HepG2 (cell line): ENCODE results near the gene ZP2.

ENCODE experiments used
- DPF2 ChIP-seq: sonication (generic); formaldehyde crosslinking; IDR thresholded peaks from 2 replicates; pipeline ENCODE4 v1.4.0; 2020; ENCODE audit warnings: mild to moderate bottlenecking, low read depth, missing genetic modification reagents, borderline replicate concordance
- NBN ChIP-seq: fragments of 450-650 bp; conservative IDR thresholded peaks from 2 replicates; pipeline ENCODE4 v1.6.1; 2017
- POLR2A ChIP-seq, 2 experiments: IDR thresholded peaks; 2 replicates each; pipeline ENCODE4 v1.6.1; 2011; ENCODE audit warnings: low read depth in 2 of 2, low read length in 2 of 2, mild to moderate bottlenecking in 1 of 2, moderate library complexity in 1 of 2; ENCODE audit not compliant: insufficient read depth in 1 of 2
- TCF7L2 ChIP-seq: IDR thresholded peaks from 2 replicates; pipeline ENCODE4 v1.6.1; 2011; ENCODE audit warnings: mild to moderate bottlenecking, low read depth, low read length, moderate library complexity
- TF ChIP-seq, protein P1 (sequence below): sonication (generic); formaldehyde crosslinking; IDR thresholded peaks from 2 replicates; pipeline ENCODE4 v1.5.0; 2020; ENCODE audit warnings: mild to moderate bottlenecking, missing genetic modification reagents, moderate library complexity
- TF ChIP-seq, protein P2 (sequence below): sonication (generic); formaldehyde crosslinking; conservative IDR thresholded peaks from 2 replicates; pipeline ENCODE4 v1.4.0; 2020; ENCODE audit warnings: missing genetic modification reagents

DNA sequence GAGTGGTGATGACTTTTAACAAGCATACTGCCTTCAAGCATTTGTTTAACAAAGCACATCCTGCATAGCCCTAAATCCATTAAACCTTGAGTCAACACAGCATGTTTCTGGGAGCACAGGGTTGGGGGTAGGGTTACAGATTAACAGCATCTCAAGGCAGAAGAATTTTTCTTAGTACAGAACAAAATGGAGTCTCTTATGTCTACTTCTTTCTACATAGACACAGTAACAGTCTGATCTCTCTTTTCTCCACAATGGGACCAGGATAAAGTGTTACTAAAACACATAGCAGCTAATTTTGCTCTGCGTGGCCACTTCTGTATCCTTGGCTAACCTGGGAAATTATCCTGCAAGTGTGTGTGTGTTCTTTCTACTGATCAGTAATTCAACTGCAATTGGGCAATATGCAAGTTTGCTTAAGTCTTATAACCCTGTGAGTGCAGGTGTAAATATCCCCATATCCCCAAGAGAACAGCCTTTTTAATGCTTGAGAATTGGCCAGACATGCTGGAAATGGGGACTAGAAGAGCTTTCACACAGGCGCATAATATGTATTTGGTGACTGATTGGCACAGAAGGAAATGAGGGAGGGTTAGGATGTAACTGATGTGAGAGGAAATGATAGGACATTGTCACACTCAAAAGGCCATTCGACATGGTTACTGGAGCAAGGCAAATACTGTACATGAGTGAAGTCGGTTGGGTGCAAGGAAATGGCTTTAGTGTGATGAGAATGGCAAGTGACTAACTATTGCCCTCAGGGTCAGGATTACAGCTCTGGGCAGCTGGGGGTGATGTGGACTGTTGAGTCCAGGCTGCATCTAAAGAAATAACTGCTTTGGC is 11.3 kb upstream of the ZP2 start:
- TF ChIP-seq DPF2 (no peak), NBN (no peak), TCF7L2 (no peak), POLR2A (IDR thresholded peaks at IDR 0.05; ENCODE audit: insufficient read depth in 1 of 2, low read depth in 2 of 2, low read length in 2 of 2) (no peak)
- TF ChIP-seq, protein P1, sequence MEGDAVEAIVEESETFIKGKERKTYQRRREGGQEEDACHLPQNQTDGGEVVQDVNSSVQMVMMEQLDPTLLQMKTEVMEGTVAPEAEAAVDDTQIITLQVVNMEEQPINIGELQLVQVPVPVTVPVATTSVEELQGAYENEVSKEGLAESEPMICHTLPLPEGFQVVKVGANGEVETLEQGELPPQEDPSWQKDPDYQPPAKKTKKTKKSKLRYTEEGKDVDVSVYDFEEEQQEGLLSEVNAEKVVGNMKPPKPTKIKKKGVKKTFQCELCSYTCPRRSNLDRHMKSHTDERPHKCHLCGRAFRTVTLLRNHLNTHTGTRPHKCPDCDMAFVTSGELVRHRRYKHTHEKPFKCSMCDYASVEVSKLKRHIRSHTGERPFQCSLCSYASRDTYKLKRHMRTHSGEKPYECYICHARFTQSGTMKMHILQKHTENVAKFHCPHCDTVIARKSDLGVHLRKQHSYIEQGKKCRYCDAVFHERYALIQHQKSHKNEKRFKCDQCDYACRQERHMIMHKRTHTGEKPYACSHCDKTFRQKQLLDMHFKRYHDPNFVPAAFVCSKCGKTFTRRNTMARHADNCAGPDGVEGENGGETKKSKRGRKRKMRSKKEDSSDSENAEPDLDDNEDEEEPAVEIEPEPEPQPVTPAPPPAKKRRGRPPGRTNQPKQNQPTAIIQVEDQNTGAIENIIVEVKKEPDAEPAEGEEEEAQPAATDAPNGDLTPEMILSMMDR (CRISPR knock-in tag) = no peak
- TF ChIP-seq, protein P2, sequence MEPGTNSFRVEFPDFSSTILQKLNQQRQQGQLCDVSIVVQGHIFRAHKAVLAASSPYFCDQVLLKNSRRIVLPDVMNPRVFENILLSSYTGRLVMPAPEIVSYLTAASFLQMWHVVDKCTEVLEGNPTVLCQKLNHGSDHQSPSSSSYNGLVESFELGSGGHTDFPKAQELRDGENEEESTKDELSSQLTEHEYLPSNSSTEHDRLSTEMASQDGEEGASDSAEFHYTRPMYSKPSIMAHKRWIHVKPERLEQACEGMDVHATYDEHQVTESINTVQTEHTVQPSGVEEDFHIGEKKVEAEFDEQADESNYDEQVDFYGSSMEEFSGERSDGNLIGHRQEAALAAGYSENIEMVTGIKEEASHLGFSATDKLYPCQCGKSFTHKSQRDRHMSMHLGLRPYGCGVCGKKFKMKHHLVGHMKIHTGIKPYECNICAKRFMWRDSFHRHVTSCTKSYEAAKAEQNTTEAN (CRISPR knock-in tag) = no peak
